BLaER1 treated with 17β-estradiol and CSF1 and Interleukin-3, amounts not matched to agents 10 nM and 100 nM (cell line): ENCODE measurements around the gene PLP1.
A peak's percentile ranks its signal among the peaks of the same experiment; 100 is the strongest.

Experiments used
- H3K27ac ChIP-seq, 11 experiments: shearing (Covaris generic); formaldehyde crosslinking; 2 replicates each; pipeline ENCODE4 v1.8.1; 2022
- H3K27me3 ChIP-seq, 11 experiments: shearing (Covaris generic); formaldehyde crosslinking; 2 replicates each; pipeline ENCODE4 v1.8.1; 2022
- H3K36me3 ChIP-seq, 11 experiments: shearing (Covaris generic); formaldehyde crosslinking; 2 replicates each; pipeline ENCODE4 v1.8.1; 2022
- H3K4me1 ChIP-seq, 10 experiments: shearing (Covaris generic); formaldehyde crosslinking; 2 replicates each; pipeline ENCODE4 v1.8.1; 2022
- H3K4me2 ChIP-seq, 11 experiments: shearing (Covaris generic); formaldehyde crosslinking; 2 replicates each; pipeline ENCODE4 v1.8.1; 2022
- H3K4me3 ChIP-seq, 10 experiments: shearing (Covaris generic); formaldehyde crosslinking; 2 replicates each; pipeline ENCODE4 v1.8.1; 2022
- H3K9ac ChIP-seq, 11 experiments: shearing (Covaris generic); formaldehyde crosslinking; 2 replicates each; pipeline ENCODE4 v1.8.1; 2022
- H3K9me3 ChIP-seq, 11 experiments: shearing (Covaris generic); formaldehyde crosslinking; replicated peaks in 1 of 11; 2 replicates each; pipeline ENCODE4 v1.8.1; 2022
- H4K20me1 ChIP-seq, 11 experiments: shearing (Covaris generic); formaldehyde crosslinking; 2 replicates each; pipeline ENCODE4 v1.8.1; 2022
- Cebpa-rat ChIP-seq, 11 experiments: shearing (Covaris generic); IDR thresholded peaks; 2 replicates each; pipeline ENCODE4 v1.8.1; 2022

The PLP1 gene

GRCh38 chrX:103791228-103791627, 14.6 kb downstream of the PLP1 start:
- H3K9me3 ChIP-seq = no peaks in the 10 kb centered on the region
- H3K27ac ChIP-seq = no peak overlapping the region
- no peak overlapping the region for H3K4me2 ChIP-seq
- no peak overlapping the region for H3K9ac ChIP-seq
- H3K4me1 ChIP-seq = peaks cover 0 to 8% (median 0%) of the 10 kb centered on the region in 10 experiments; a peak in 4 of 20 replicates
- no peaks in the 10 kb centered on the region for H3K36me3 ChIP-seq
- H4K20me1 ChIP-seq = no peaks in the 10 kb centered on the region; a peak in 1 of 22 replicates
- TF ChIP-seq Cebpa-rat (IDR thresholded peaks at IDR 0.05) = no peak
- no peak overlapping the region for H3K4me3 ChIP-seq
- H3K27me3 ChIP-seq = no peaks in the 10 kb centered on the region

GRCh38 chrX:103791826-103792485, 15.3 kb downstream of the PLP1 start:
- Histone ChIP-seq H3K9me3 (no peaks in the 10 kb centered on the region), H3K4me3 (no peak overlapping the region), H4K20me1 (no peaks in the 10 kb centered on the region; a peak in 1 of 22 replicates), H3K27me3 (no peaks in the 10 kb centered on the region), H3K27ac (no peak overlapping the region), H3K9ac (no peak overlapping the region), H3K4me1 (peaks cover 0 to 8% (median 0%) of the 10 kb centered on the region in 10 experiments; a peak in 4 of 20 replicates), H3K4me2 (no peak overlapping the region), H3K36me3 (no peaks in the 10 kb centered on the region)
- no peak for TF ChIP-seq Cebpa-rat (IDR thresholded peaks at IDR 0.05)

- Histone ChIP-seq H3K27ac (no peak overlapping the region), H3K9ac (no peak overlapping the region), H3K4me3 (no peak overlapping the region), H3K36me3 (no peaks in the 10 kb centered on the region), H3K9me3 (0 out of 22 replicates have a peak, but pooled peaks cover 0 to 7% (median 0%) of the 10 kb centered on the region in 11 experiments), H3K27me3 (no peaks in the 10 kb centered on the region), H4K20me1 (no peaks in the 10 kb centered on the region; a peak in 1 of 22 replicates), H3K4me2 (no peak overlapping the region), H3K4me1 (peaks cover 0 to 8% (median 0%) of the 10 kb centered on the region in 10 experiments; a peak in 4 of 20 replicates)
- no peak for TF ChIP-seq Cebpa-rat (IDR thresholded peaks at IDR 0.05)
Observed at GRCh38 chrX:103792916-103793544, 16.4 kb downstream of the PLP1 start.

- no peaks in the 10 kb centered on the region for H3K36me3 ChIP-seq
- no peak overlapping the region for H3K27ac ChIP-seq
- H3K4me2 ChIP-seq = no peak overlapping the region
- H3K4me1 ChIP-seq = peaks cover 0 to 8% (median 0%) of the 10 kb centered on the region in 10 experiments; a peak in 4 of 20 replicates
- H3K4me3 ChIP-seq = no peak overlapping the region
- 0 out of 22 replicates have a peak, but pooled peaks cover 0 to 7% (median 0%) of the 10 kb centered on the region in 11 experiments for H3K9me3 ChIP-seq
- H4K20me1 ChIP-seq = no peaks in the 10 kb centered on the region; a peak in 1 of 22 replicates
- no peak overlapping the region for H3K9ac ChIP-seq
- no peaks in the 10 kb centered on the region for H3K27me3 ChIP-seq
- no peak for TF ChIP-seq Cebpa-rat (IDR thresholded peaks at IDR 0.05)
Observed at GRCh38 chrX:103793545-103793940, 16.9 kb downstream of the PLP1 start.

GRCh38 chrX:103794119-103794518, 17.5 kb downstream of the PLP1 start:
- Histone ChIP-seq H3K4me2 (no peak overlapping the region), H3K27me3 (no peaks in the 10 kb centered on the region), H3K36me3 (no peaks in the 10 kb centered on the region), H3K4me1 (peaks cover 0 to 3% (median 0%) of the 10 kb centered on the region in 10 experiments; a peak in 4 of 20 replicates), H4K20me1 (no peaks in the 10 kb centered on the region; a peak in 1 of 22 replicates), H3K9me3 (0 out of 22 replicates have a peak, but pooled peaks cover 0 to 7% (median 0%) of the 10 kb centered on the region in 11 experiments), H3K27ac (no peak overlapping the region), H3K4me3 (no peak overlapping the region), H3K9ac (no peak overlapping the region)
- no peak for TF ChIP-seq Cebpa-rat (IDR thresholded peaks at IDR 0.05)

- Histone ChIP-seq H3K27me3 (no peaks in the 10 kb centered on the region), H3K4me1 (no peaks in the 10 kb centered on the region), H3K4me2 (no peak overlapping the region), H3K27ac (no peak overlapping the region), H3K36me3 (no peaks in the 10 kb centered on the region), H3K9me3 (0 out of 22 replicates have a peak, but pooled peaks cover 0 to 7% (median 0%) of the 10 kb centered on the region in 11 experiments), H3K9ac (no peak overlapping the region), H4K20me1 (no peaks in the 10 kb centered on the region), H3K4me3 (no peak overlapping the region)
- TF ChIP-seq Cebpa-rat (IDR thresholded peaks at IDR 0.05) = peak in 5 of 11 experiments; percentile 9 to 79 (median 28); a peak in 7 of 22 replicates
Observed at GRCh38 chrX:103797691-103798090, 21.1 kb downstream of the PLP1 start.

GRCh38 chrX:103800318-103800717, 23.7 kb downstream of the PLP1 start:
- H3K9ac ChIP-seq = no peak overlapping the region
- H4K20me1 ChIP-seq = no peaks in the 10 kb centered on the region
- H3K27me3 ChIP-seq = no peaks in the 10 kb centered on the region
- H3K4me1 ChIP-seq = no peaks in the 10 kb centered on the region
- 0 out of 22 replicates have a peak, but pooled peaks cover 0 to 7% (median 0%) of the 10 kb centered on the region in 11 experiments for H3K9me3 ChIP-seq
- no peak overlapping the region for H3K4me3 ChIP-seq
- TF ChIP-seq Cebpa-rat (IDR thresholded peaks at IDR 0.05) = no peak
- no peaks in the 10 kb centered on the region for H3K36me3 ChIP-seq
- H3K27ac ChIP-seq = no peak overlapping the region
- no peak overlapping the region for H3K4me2 ChIP-seq

- Histone ChIP-seq H3K27ac (no peak overlapping the region), H3K9me3 (no peaks in the 10 kb centered on the region), H3K27me3 (no peaks in the 10 kb centered on the region), H3K4me2 (no peak overlapping the region), H3K36me3 (no peaks in the 10 kb centered on the region), H3K4me3 (no peak overlapping the region), H3K4me1 (no peaks in the 10 kb centered on the region), H3K9ac (no peak overlapping the region), H4K20me1 (no peaks in the 10 kb centered on the region)
- no peak for TF ChIP-seq Cebpa-rat (IDR thresholded peaks at IDR 0.05)
Observed at GRCh38 chrX:103805860-103806259, 29.2 kb downstream of the PLP1 start.

GRCh38 chrX:103806862-103807474, 30.3 kb downstream of the PLP1 start:
- Histone ChIP-seq H3K9me3 (no peaks in the 10 kb centered on the region), H3K4me1 (no peaks in the 10 kb centered on the region), H3K4me2 (no peak overlapping the region), H4K20me1 (no peaks in the 10 kb centered on the region), H3K27ac (no peak overlapping the region), H3K4me3 (no peak overlapping the region), H3K27me3 (no peaks in the 10 kb centered on the region), H3K9ac (no peak overlapping the region), H3K36me3 (no peaks in the 10 kb centered on the region)
- TF ChIP-seq Cebpa-rat (IDR thresholded peaks at IDR 0.05) = no peak
